ENCODE measurements around the gene FRS3. TPM values are rescaled to one million over a fixed set of nuclear protein-coding genes. Genes with fewer than 3 reads are reported as not detected.
A peak's percentile ranks its signal among the peaks of the same experiment; 100 is the strongest.
"Not testable (repeated sequence)": the region's sequence is repeated elsewhere in the genome, so short reads cannot be mapped to it uniquely, and the experiment has no call there.

The FRS3 gene
- total and polyA plus RNA-seq, 2 donors: 1.7 to 5.0 TPM

DNA sequence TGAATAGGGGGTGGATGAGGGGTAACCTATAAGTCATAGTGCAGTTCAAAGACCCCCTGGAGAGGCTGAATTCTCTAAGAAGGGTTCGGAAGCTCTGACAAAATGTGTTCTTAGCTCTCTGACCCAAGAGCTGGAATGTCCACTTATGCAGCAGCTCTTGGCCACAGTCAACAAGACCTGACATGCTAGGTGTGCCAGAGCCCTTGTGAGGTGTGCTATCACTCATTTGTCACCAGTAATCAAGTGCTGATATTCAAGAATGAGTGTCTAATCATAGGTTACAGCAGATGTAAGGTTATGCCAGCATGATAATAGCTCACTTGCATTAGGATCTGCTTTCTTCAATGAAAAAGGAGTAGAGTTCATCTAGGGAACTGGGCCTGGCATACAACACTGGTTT is 35.9 kb upstream of the FRS3 start:
- H3K36me3 ChIP-seq (ENCODE audit: control insufficient read depth in 2 of 2, insufficient read depth in 2 of 2, low read length in 1 of 2): peaks cover 2 to 6% of the 10 kb centered on the region in 2 donors
- no peaks in the 10 kb centered on the region for H3K9me3 ChIP-seq (ENCODE audit: control insufficient read depth in 2 of 2, insufficient read depth in 1 of 2, low read length in 1 of 2)
- no peak overlapping the region for H3K4me3 ChIP-seq (ENCODE audit: low read length in 2 of 2)
- H3K4me1 ChIP-seq (ENCODE audit: control insufficient read depth in 2 of 2, insufficient read depth in 2 of 2, low read length in 2 of 2): peaks cover 0 to 4% of the 10 kb centered on the region in 2 donors
- no peak for DNase-seq (ENCODE audit: low read depth in 6 of 9, low spot score in 9 of 9)
- H3K27me3 ChIP-seq (ENCODE audit: control insufficient read depth in 2 of 2, insufficient read depth in 1 of 2, low read length in 1 of 2): no peaks in the 10 kb centered on the region
- WGBS: 100% methylated on average over 1 of the region's 1 CpG
- H3K27ac ChIP-seq (ENCODE audit: low read depth in 1 of 2, low read length in 1 of 2): peak overlapping the region; percentile 3 to 19

- Histone ChIP-seq H3K27ac (ENCODE audit: low read depth in 1 of 2, low read length in 1 of 2) (no peak overlapping the region), H3K36me3 (ENCODE audit: control insufficient read depth in 2 of 2, insufficient read depth in 2 of 2, low read length in 1 of 2) (peaks cover 2 to 6% of the 10 kb centered on the region in 2 donors), H3K27me3 (ENCODE audit: control insufficient read depth in 2 of 2, insufficient read depth in 1 of 2, low read length in 1 of 2) (no peaks in the 10 kb centered on the region), H3K9me3 (ENCODE audit: control insufficient read depth in 2 of 2, insufficient read depth in 1 of 2, low read length in 1 of 2) (no peaks in the 10 kb centered on the region), H3K4me3 (ENCODE audit: low read length in 2 of 2) (no peak overlapping the region), H3K4me1 (ENCODE audit: control insufficient read depth in 2 of 2, insufficient read depth in 2 of 2, low read length in 2 of 2) (peaks cover 0 to 4% of the 10 kb centered on the region in 2 donors)
- 91% methylated on average over 4 of the region's 4 CpGs for WGBS
- no peak for DNase-seq (ENCODE audit: low read depth in 6 of 9, low spot score in 9 of 9)
Measured at GRCh38 chr6:41814629-41815028, 34.9 kb upstream of the FRS3 start.

- Histone ChIP-seq H3K27ac (ENCODE audit: low read depth in 1 of 2, low read length in 1 of 2) (no peak overlapping the region), H3K27me3 (ENCODE audit: control insufficient read depth in 2 of 2, insufficient read depth in 1 of 2, low read length in 1 of 2) (no peaks in the 10 kb centered on the region), H3K36me3 (ENCODE audit: control insufficient read depth in 2 of 2, insufficient read depth in 2 of 2, low read length in 1 of 2) (peaks cover 2 to 6% of the 10 kb centered on the region in 2 donors), H3K4me1 (ENCODE audit: control insufficient read depth in 2 of 2, insufficient read depth in 2 of 2, low read length in 2 of 2) (peaks cover 0 to 4% of the 10 kb centered on the region in 2 donors), H3K9me3 (ENCODE audit: control insufficient read depth in 2 of 2, insufficient read depth in 1 of 2, low read length in 1 of 2) (no peaks in the 10 kb centered on the region), H3K4me3 (ENCODE audit: low read length in 2 of 2) (no peak overlapping the region)
- 99% methylated on average over 2 of the region's 2 CpGs for WGBS
- DNase-seq (ENCODE audit: low read depth in 6 of 9, low spot score in 9 of 9): no peak
Measured at GRCh38 chr6:41813956-41814355, 34.3 kb upstream of the FRS3 start.

GRCh38 chr6:41813469-41813868 is 33.8 kb upstream of the FRS3 start:
- Histone ChIP-seq H3K27ac (ENCODE audit: low read depth in 1 of 2, low read length in 1 of 2) (no peak overlapping the region), H3K9me3 (ENCODE audit: control insufficient read depth in 2 of 2, insufficient read depth in 1 of 2, low read length in 1 of 2) (no peaks in the 10 kb centered on the region), H3K4me1 (ENCODE audit: control insufficient read depth in 2 of 2, insufficient read depth in 2 of 2, low read length in 2 of 2) (peaks cover 0 to 4% of the 10 kb centered on the region in 2 donors), H3K4me3 (ENCODE audit: low read length in 2 of 2) (no peak overlapping the region), H3K36me3 (ENCODE audit: control insufficient read depth in 2 of 2, insufficient read depth in 2 of 2, low read length in 1 of 2) (peaks cover 2 to 6% of the 10 kb centered on the region in 2 donors), H3K27me3 (ENCODE audit: control insufficient read depth in 2 of 2, insufficient read depth in 1 of 2, low read length in 1 of 2) (no peaks in the 10 kb centered on the region)
- 97% methylated on average over 2 of the region's 2 CpGs for WGBS
- no peak for DNase-seq (ENCODE audit: low read depth in 6 of 9, low spot score in 9 of 9)

DNA sequence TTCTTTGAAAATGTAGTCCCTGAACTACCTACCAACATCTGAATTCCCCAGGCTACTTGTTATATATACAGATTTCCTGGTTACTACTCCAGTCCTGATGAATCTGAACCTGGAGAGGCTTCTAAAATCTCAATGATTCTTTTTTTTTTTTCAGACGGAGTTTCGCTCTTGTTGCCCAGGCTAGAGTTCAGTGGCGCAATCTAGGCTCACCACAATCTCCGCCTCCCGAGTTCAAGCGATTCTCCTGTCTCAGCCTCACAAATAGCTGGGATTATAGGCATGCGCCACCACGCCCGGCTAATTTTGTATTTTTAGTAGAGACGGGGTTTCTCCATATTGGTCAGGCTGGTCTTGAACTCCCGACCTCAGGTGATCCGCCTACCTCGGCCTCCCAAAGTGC is 32.2 kb upstream of the FRS3 start:
- H3K27me3 ChIP-seq (ENCODE audit: control insufficient read depth in 2 of 2, insufficient read depth in 1 of 2, low read length in 1 of 2); H3K36me3 ChIP-seq (ENCODE audit: control insufficient read depth in 2 of 2, insufficient read depth in 2 of 2, low read length in 1 of 2); H3K9me3 ChIP-seq (ENCODE audit: control insufficient read depth in 2 of 2, insufficient read depth in 1 of 2, low read length in 1 of 2); H3K4me3 ChIP-seq (ENCODE audit: low read length in 2 of 2); H3K27ac ChIP-seq (ENCODE audit: low read depth in 1 of 2, low read length in 1 of 2); H3K4me1 ChIP-seq (ENCODE audit: control insufficient read depth in 2 of 2, insufficient read depth in 2 of 2, low read length in 2 of 2); DNase-seq (ENCODE audit: low read depth in 6 of 9, low spot score in 9 of 9): not testable (repeated sequence)
- 98% methylated on average over 13 of the region's 13 CpGs for WGBS

GRCh38 chr6:41811095-41811494 is 31.4 kb upstream of the FRS3 start:
- Histone ChIP-seq H3K27me3 (ENCODE audit: control insufficient read depth in 2 of 2, insufficient read depth in 1 of 2, low read length in 1 of 2) (no peaks in the 10 kb centered on the region), H3K9me3 (ENCODE audit: control insufficient read depth in 2 of 2, insufficient read depth in 1 of 2, low read length in 1 of 2) (no peaks in the 10 kb centered on the region), H3K36me3 (ENCODE audit: control insufficient read depth in 2 of 2, insufficient read depth in 2 of 2, low read length in 1 of 2) (peaks cover 7 to 8% of the 10 kb centered on the region in 2 donors), H3K27ac (ENCODE audit: low read depth in 1 of 2, low read length in 1 of 2) (no peak overlapping the region), H3K4me1 (ENCODE audit: control insufficient read depth in 2 of 2, insufficient read depth in 2 of 2, low read length in 2 of 2) (peaks cover 0 to 4% of the 10 kb centered on the region in 2 donors), H3K4me3 (ENCODE audit: low read length in 2 of 2) (no peak overlapping the region)
- no peak for DNase-seq (ENCODE audit: low read depth in 6 of 9, low spot score in 9 of 9)
- 98% methylated on average over 3 of the region's 3 CpGs for WGBS

DNA sequence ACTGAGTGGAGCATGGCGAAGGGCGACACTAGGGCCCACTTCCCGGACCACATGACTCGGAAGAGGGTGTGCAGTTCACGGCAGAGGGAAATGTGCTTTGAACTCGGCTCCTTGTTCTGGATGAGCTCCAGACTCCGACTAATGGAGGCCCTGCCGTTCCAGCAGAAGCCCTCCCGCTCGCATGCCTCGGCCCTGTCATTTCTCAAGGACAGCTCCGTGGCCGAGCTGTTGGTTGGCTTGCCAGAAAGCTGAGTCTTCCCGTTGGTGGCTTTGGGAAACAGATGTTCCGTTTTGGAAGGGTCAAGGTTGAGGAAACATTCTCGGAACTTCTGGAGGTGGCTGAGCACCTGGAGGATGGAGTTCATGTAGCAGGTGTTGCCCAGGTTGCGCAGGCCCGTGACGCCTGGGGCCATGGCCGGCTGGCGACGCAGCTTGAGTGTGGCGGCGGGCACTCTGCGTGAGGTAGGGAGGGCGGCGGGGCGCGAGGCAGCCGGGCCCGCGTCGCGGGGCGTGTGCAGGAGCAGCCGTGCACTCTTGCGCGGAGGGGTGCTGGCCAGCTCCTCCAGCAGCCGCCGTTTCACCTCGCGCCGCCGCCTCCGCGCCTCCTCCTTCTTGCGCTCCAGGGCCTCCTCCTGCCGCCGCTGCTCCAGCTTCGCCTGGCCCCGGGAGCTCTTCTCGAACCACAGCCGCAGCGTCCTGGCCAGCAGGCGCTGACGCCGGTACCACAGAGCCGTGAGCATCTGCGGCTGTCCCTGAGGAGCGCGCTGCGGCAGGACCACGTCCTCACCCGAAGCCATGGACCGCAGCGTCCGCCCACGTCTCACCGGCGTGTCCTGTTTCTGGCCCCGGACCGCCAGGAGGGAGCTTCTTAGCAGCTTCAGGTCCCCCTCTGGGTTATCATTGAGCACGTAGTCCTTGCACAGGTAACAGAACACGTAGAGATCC is 26.4 kb upstream of the FRS3 start:
- Histone ChIP-seq H3K27me3 (ENCODE audit: control insufficient read depth in 2 of 2, insufficient read depth in 1 of 2, low read length in 1 of 2) (no peaks in the 10 kb centered on the region), H3K4me3 (ENCODE audit: low read length in 2 of 2) (no peak overlapping the region), H3K27ac (ENCODE audit: low read depth in 1 of 2, low read length in 1 of 2) (no peak overlapping the region), H3K4me1 (ENCODE audit: control insufficient read depth in 2 of 2, insufficient read depth in 2 of 2, low read length in 2 of 2) (no peaks in the 10 kb centered on the region), H3K36me3 (ENCODE audit: control insufficient read depth in 2 of 2, insufficient read depth in 2 of 2, low read length in 1 of 2) (peaks cover 21 to 36% of the 10 kb centered on the region in 2 donors), H3K9me3 (ENCODE audit: control insufficient read depth in 2 of 2, insufficient read depth in 1 of 2, low read length in 1 of 2) (no peaks in the 10 kb centered on the region)
- no peak for DNase-seq (ENCODE audit: low read depth in 6 of 9, low spot score in 9 of 9)
- 97% methylated on average over 74 of the region's 74 CpGs for WGBS

DNA sequence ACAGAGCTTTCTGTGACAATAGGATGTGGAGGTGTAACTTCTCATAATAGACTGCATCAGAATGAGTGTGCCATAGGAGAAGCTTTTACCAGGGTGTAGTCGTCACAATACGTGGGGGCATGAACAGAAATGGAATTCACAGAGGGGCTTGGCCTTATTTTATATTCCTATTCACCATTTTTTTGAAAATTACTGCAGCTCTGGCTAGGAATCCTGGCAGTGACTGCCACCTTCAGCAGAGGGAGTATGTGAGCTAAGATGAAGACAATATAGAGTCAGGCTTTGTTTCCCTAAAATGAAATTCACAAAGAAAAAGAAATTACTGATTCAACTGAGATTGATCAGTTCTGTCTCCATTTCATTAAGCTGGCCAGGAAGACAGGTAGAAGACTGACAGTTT is 21.7 kb upstream of the FRS3 start:
- H3K27ac ChIP-seq (ENCODE audit: low read depth in 1 of 2, low read length in 1 of 2): no peak overlapping the region
- H3K4me1 ChIP-seq (ENCODE audit: control insufficient read depth in 2 of 2, insufficient read depth in 2 of 2, low read length in 2 of 2): no peaks in the 10 kb centered on the region
- 97% methylated on average over 2 of the region's 2 CpGs for WGBS
- H3K27me3 ChIP-seq (ENCODE audit: control insufficient read depth in 2 of 2, insufficient read depth in 1 of 2, low read length in 1 of 2): no peaks in the 10 kb centered on the region
- peak in 1 of 9 donors; percentile 39 for DNase-seq (ENCODE audit: low read depth in 6 of 9, low spot score in 9 of 9)
- H3K36me3 ChIP-seq (ENCODE audit: control insufficient read depth in 2 of 2, insufficient read depth in 2 of 2, low read length in 1 of 2): peaks cover 24 to 53% of the 10 kb centered on the region in 2 donors
- H3K9me3 ChIP-seq (ENCODE audit: control insufficient read depth in 2 of 2, insufficient read depth in 1 of 2, low read length in 1 of 2): no peaks in the 10 kb centered on the region
- no peak overlapping the region for H3K4me3 ChIP-seq (ENCODE audit: low read length in 2 of 2)

DNA sequence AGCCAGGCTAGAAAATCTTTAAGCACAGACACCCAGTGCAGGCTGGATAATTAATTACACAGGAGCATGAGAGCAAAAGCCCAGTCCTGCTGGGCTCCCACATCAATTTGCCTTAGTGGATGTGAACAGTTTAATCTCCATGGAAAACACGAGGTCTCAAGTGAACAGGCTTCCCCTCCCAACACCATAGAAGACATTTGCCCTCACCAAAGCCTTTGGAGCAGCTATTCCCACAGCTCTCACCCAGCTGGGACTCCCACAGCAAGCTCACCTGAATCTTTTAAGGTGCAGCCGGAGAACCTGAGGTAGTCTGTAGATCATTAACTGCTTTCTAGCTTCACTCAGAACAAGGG is 19.8 kb upstream of the FRS3 start:
- no peaks in the 10 kb centered on the region for H3K4me1 ChIP-seq (ENCODE audit: control insufficient read depth in 2 of 2, insufficient read depth in 2 of 2, low read length in 2 of 2)
- H3K36me3 ChIP-seq (ENCODE audit: control insufficient read depth in 2 of 2, insufficient read depth in 2 of 2, low read length in 1 of 2): peaks cover 14 to 54% of the 10 kb centered on the region in 2 donors
- H3K27me3 ChIP-seq (ENCODE audit: control insufficient read depth in 2 of 2, insufficient read depth in 1 of 2, low read length in 1 of 2): no peaks in the 10 kb centered on the region
- DNase-seq (ENCODE audit: low read depth in 6 of 9, low spot score in 9 of 9): no peak
- H3K4me3 ChIP-seq (ENCODE audit: low read length in 2 of 2): no peak overlapping the region
- 97% methylated on average over 2 of the region's 2 CpGs for WGBS
- no peak overlapping the region for H3K27ac ChIP-seq (ENCODE audit: low read depth in 1 of 2, low read length in 1 of 2)
- no peaks in the 10 kb centered on the region for H3K9me3 ChIP-seq (ENCODE audit: control insufficient read depth in 2 of 2, insufficient read depth in 1 of 2, low read length in 1 of 2)
